ENCODE measurements around the gene PEX5. TPM values are rescaled to one million over a fixed set of nuclear protein-coding genes. Genes with fewer than 3 reads are reported as not detected.
A peak's percentile ranks its signal among the peaks of the same experiment; 100 is the strongest.
"Not testable (repeated sequence)": the region's sequence is repeated elsewhere in the genome, so short reads cannot be mapped to it uniquely, and the experiment has no call there.

The PEX5 gene
- total and polyA plus RNA-seq, 2 donors = 27.7 to 42.1 TPM

GRCh38 chr12:7176595-7176994 lies 12.9 kb upstream of the PEX5 start:
- WGBS = 71% methylated on average over 2 of the region's 2 CpGs
- no peak overlapping the region for H3K27ac ChIP-seq (ENCODE audit: low read depth)
- no peak overlapping the region for H3K4me3 ChIP-seq (ENCODE audit: low read depth, low read length)
- DNase-seq (ENCODE audit: extremely low spot score) = no peak
- no peaks in the 10 kb centered on the region for H3K4me1 ChIP-seq (ENCODE audit: insufficient read depth)
- no peaks in the 10 kb centered on the region for H3K36me3 ChIP-seq (ENCODE audit: insufficient read depth)

DNA sequence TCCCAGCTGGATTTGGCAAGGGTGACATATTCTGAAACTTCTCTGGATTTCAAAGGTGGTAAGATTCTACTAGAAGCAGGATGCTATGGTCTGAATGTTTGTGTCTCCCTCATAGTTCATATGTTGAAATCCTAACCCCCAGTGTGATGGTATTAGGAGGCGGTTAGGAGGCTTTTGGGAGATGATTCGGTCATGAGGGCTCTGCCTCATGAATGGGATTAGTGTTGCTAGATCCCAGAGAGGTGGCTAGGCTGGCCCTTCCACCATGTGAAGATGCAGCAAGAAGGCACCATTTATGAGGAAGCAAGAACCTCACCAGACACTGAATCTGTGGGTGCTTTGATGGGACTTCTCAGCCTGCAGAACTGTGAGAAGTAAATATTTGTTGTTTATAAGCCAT lies 11.0 kb upstream of the PEX5 start:
- Histone ChIP-seq H3K27ac (ENCODE audit: low read depth) (no peak overlapping the region), H3K36me3 (ENCODE audit: insufficient read depth) (no peaks in the 10 kb centered on the region), H3K4me1 (ENCODE audit: insufficient read depth) (no peaks in the 10 kb centered on the region), H3K4me3 (ENCODE audit: low read depth, low read length) (no peak overlapping the region)
- no peak for DNase-seq (ENCODE audit: extremely low spot score)
- WGBS = 84% methylated on average over 2 of the region's 2 CpGs

DNA sequence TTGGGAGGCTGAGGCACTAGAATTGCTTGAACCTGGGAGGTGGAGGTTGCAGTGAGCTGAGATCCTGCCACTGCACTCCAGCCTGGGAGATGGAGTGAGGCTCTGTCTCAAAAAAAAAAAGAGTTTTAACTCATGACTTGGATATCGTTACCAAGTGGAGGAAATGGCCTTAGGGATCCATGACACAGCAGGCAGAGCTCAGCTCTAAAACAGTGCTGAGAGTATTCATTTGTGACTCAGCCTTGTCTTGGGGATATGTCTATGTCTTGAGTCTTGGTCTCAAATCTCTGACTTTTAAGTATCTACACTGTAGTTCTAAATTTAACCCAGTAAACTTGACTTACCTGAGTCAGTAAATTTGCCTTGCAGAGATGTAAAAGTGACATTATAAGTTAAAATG lies 8.8 kb upstream of the PEX5 start:
- DNase-seq (ENCODE audit: extremely low spot score) = no peak
- no peak overlapping the region for H3K4me3 ChIP-seq (ENCODE audit: low read depth, low read length)
- H3K4me1 ChIP-seq (ENCODE audit: insufficient read depth) = no peaks in the 10 kb centered on the region
- no peak overlapping the region for H3K27ac ChIP-seq (ENCODE audit: low read depth)
- H3K36me3 ChIP-seq (ENCODE audit: insufficient read depth) = no peaks in the 10 kb centered on the region
- WGBS = 69% methylated on average over 1 of the region's 1 CpG

GRCh38 chr12:7186058-7186457 lies 3.4 kb upstream of the PEX5 start:
- H3K36me3 ChIP-seq (ENCODE audit: insufficient read depth); DNase-seq (ENCODE audit: extremely low spot score); H3K4me3 ChIP-seq (ENCODE audit: low read depth, low read length); H3K4me1 ChIP-seq (ENCODE audit: insufficient read depth); H3K27ac ChIP-seq (ENCODE audit: low read depth): not testable (repeated sequence)
- WGBS = 38% methylated on average over 2 of the region's 2 CpGs

DNA sequence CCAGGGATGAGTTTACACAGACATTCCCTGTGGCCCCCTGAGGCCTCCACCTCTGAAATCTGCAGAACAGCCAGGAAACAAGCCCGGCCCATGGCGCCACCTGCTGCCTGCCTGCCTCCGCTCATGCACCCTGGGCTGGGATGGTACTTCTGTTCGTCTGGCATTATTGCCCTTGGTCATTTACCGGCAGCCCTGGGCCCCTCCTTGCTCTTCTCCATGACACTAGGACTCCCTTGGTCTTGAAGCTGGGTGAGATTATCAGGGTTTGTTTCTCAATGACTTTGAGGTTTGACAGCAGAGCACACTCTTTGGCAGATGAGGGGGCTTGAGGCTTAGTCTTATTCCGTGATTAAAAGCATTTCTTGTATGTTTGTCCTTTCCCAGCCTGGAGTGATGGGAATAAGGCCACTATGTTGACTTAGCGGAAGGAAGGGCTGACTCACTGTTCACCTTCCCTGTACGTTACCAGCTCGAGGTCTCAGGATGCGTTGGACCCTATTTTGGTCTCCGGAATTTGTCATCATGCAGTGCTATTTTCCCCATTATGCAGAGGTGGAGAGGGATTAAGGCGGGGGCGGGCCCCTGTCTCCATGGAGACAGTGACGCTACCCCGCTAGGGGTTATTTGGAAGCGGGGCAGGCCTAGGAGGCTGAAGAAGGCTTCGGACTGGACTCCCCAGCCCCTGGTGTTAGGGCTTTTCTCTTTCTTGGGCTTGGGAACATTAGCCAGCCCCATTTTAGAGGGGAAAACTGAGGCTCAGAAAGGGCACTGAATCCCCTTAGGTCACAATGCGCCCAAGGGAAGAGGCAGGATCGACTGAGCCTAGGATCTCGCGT lies 706 bp upstream of the PEX5 start:
- Histone ChIP-seq H3K4me3 (ENCODE audit: low read depth, low read length) (peak overlapping the region; percentile 85), H3K36me3 (ENCODE audit: insufficient read depth) (no peaks in the 10 kb centered on the region), H3K4me1 (ENCODE audit: insufficient read depth) (peaks cover 1% of the 10 kb centered on the region), H3K27ac (ENCODE audit: low read depth) (peak overlapping the region; percentile 87)
- DNase-seq (ENCODE audit: extremely low spot score) = peak; percentile 15
- 4% methylated on average over 21 of the region's 21 CpGs for WGBS

- no peaks in the 10 kb centered on the region for H3K36me3 ChIP-seq (ENCODE audit: insufficient read depth)
- H3K4me1 ChIP-seq (ENCODE audit: insufficient read depth) = peaks cover 1% of the 10 kb centered on the region
- H3K27ac ChIP-seq (ENCODE audit: low read depth) = peak overlapping the region; percentile 7
- DNase-seq (ENCODE audit: extremely low spot score) = no peak
- H3K4me3 ChIP-seq (ENCODE audit: low read depth, low read length) = peak overlapping the region; percentile 85
- WGBS = 24% methylated on average over 17 of the region's 17 CpGs
These were observed 976 bp downstream of the PEX5 start for GRCh38 chr12:7190268-7191055.

GRCh38 chr12:7193674-7194073 lies 4.2 kb downstream of the PEX5 start:
- Histone ChIP-seq H3K4me1 (ENCODE audit: insufficient read depth) (peaks cover 1% of the 10 kb centered on the region), H3K27ac (ENCODE audit: low read depth) (no peak overlapping the region), H3K4me3 (ENCODE audit: low read depth, low read length) (no peak overlapping the region), H3K36me3 (ENCODE audit: insufficient read depth) (no peaks in the 10 kb centered on the region)
- 53% methylated on average over 2 of the region's 2 CpGs for WGBS
- DNase-seq (ENCODE audit: extremely low spot score) = no peak

DNA sequence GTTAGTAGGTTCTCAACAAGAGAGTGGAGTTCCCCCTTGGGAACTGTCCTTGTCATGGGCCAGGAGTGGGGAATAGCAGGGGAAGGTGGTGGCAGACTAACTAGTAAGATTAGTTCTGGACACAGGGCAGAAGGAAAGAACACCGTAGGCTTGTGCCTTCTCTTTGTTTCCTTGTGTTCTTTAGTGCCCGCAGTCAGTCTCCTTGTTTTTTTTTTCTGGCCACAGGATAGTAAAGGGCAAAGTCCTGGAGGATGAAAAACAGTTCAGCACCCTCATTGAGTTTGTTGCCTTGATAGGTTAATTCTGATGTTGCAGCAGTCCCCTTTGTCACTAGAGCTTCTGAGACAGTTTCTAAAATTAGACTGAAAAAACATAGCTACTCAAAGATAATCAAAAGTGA lies 8.4 kb downstream of the PEX5 start:
- Histone ChIP-seq H3K27ac (ENCODE audit: low read depth) (no peak overlapping the region), H3K4me3 (ENCODE audit: low read depth, low read length) (no peak overlapping the region), H3K36me3 (ENCODE audit: insufficient read depth) (no peaks in the 10 kb centered on the region), H3K4me1 (ENCODE audit: insufficient read depth) (no peaks in the 10 kb centered on the region)
- WGBS = 88% methylated on average over 2 of the region's 2 CpGs
- no peak for DNase-seq (ENCODE audit: extremely low spot score)

DNA sequence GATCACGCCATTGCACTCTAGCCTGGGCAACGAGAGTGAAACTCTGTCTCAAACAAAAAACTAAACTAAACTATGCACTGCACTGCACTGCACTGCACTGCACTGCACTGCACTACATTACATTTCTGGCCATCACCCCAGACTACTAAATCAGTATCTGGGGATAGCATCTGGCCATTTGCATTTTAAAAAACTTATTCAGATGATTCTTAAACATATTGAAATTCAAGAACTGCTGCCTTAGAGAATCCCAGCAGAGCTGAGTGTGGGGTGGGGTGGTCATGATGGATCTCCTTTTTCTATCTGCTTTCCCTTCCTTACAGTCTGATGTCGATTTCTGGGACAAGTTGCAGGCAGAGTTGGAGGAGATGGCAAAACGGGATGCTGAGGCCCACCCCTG lies 13.6 kb downstream of the PEX5 start:
- no peak overlapping the region for H3K4me3 ChIP-seq (ENCODE audit: low read depth, low read length)
- no peaks in the 10 kb centered on the region for H3K36me3 ChIP-seq (ENCODE audit: insufficient read depth)
- no peak overlapping the region for H3K27ac ChIP-seq (ENCODE audit: low read depth)
- no peak for DNase-seq (ENCODE audit: extremely low spot score)
- H3K4me1 ChIP-seq (ENCODE audit: insufficient read depth) = no peaks in the 10 kb centered on the region
- 84% methylated on average over 4 of the region's 4 CpGs for WGBS

DNA sequence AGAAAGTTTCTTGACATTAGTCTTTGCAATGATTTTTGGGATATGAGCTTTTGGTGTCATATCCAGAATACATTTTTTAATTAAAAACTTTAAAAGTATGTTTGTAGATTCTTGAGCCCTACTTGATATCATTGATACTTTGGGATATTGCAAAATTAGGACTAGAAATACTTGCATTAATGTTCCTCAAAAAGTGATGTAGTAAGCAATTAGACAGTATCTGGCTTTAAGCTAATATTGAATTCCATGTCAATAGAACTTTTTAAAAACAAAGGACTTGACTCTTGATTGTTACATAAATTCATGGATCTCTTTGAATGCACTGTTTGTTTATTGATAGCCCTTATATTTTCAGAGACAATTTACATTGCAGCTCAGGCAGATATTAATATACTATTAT lies 15.6 kb downstream of the PEX5 start:
- Histone ChIP-seq H3K27ac (ENCODE audit: low read depth) (no peak overlapping the region), H3K4me3 (ENCODE audit: low read depth, low read length) (no peak overlapping the region), H3K36me3 (ENCODE audit: insufficient read depth) (peaks cover 7% of the 10 kb centered on the region), H3K4me1 (ENCODE audit: insufficient read depth) (no peaks in the 10 kb centered on the region)
- no peak for DNase-seq (ENCODE audit: extremely low spot score)

- H3K4me3 ChIP-seq (ENCODE audit: low read depth, low read length) = no peak overlapping the region
- DNase-seq (ENCODE audit: extremely low spot score) = no peak
- peaks cover 9% of the 10 kb centered on the region for H3K36me3 ChIP-seq (ENCODE audit: insufficient read depth)
- 74% methylated on average over 3 of the region's 3 CpGs for WGBS
- no peaks in the 10 kb centered on the region for H3K4me1 ChIP-seq (ENCODE audit: insufficient read depth)
- no peak overlapping the region for H3K27ac ChIP-seq (ENCODE audit: low read depth)
These were observed 17.2 kb downstream of the PEX5 start for GRCh38 chr12:7206691-7207090.

- Histone ChIP-seq H3K4me3 (ENCODE audit: low read depth, low read length) (no peak overlapping the region), H3K4me1 (ENCODE audit: insufficient read depth) (no peaks in the 10 kb centered on the region), H3K27ac (ENCODE audit: low read depth) (no peak overlapping the region), H3K36me3 (ENCODE audit: insufficient read depth) (peaks cover 9% of the 10 kb centered on the region)
- DNase-seq (ENCODE audit: extremely low spot score) = no peak
- 95% methylated on average over 10 of the region's 10 CpGs for WGBS
These were observed 18.6 kb downstream of the PEX5 start for GRCh38 chr12:7207866-7208625.

- Histone ChIP-seq H3K36me3 (ENCODE audit: insufficient read depth) (peaks cover 9% of the 10 kb centered on the region), H3K4me1 (ENCODE audit: insufficient read depth) (no peaks in the 10 kb centered on the region), H3K27ac (ENCODE audit: low read depth) (no peak overlapping the region), H3K4me3 (ENCODE audit: low read depth, low read length) (no peak overlapping the region)
- WGBS = 99% methylated on average over 14 of the region's 14 CpGs
- no peak for DNase-seq (ENCODE audit: extremely low spot score)
These were observed 20.5 kb downstream of the PEX5 start for GRCh38 chr12:7209958-7210357.

Data from urinary bladder (tissue), 4 donors.